Left lung (tissue), 10 donors: ENCODE data around the gene PSENEN. TPM values are rescaled to one million over a fixed set of nuclear protein-coding genes. Genes with fewer than 3 reads are reported as not detected.
"Not testable (repeated sequence)": the region's sequence is repeated elsewhere in the genome, so short reads cannot be mapped to it uniquely, and the experiment has no call there.

Experiments used
- ATAC-seq: fragments of 200-7000 bp; cut with Tn5 transposase; one replicate; pipeline ENCODE4 v1.9.1; 2020; ENCODE audit warnings: moderate library complexity
- DNase-seq, 4 donors: peaks; one replicate each; pipeline ENCODE4 v3.0.0-alpha.2; 2013 to 2020
- H3K27ac ChIP-seq, 2 donors: fragments of 200-600 bp; sonication (generic) in 1 of 2; one replicate each; pipeline versions ENCODE4 v1.5.0 to v1.8.0; 2020 to 2021
- H3K27me3 ChIP-seq, 2 donors: fragments of 200-600 bp; sonication (generic) in 1 of 2; one replicate each; pipeline versions ENCODE4 v1.5.0 to v1.8.0; 2020 to 2021
- H3K36me3 ChIP-seq, 2 donors: fragments of 200-600 bp; sonication (generic) in 1 of 2; one replicate each; pipeline versions ENCODE4 v1.5.0 to v1.8.0; 2020 to 2021
- H3K4me1 ChIP-seq, 2 donors: fragments of 200-600 bp; one replicate each; pipeline ENCODE4 v1.8.0; 2021
- H3K4me3 ChIP-seq, 2 donors: fragments of 200-600 bp; sonication (generic) in 1 of 2; one replicate each; pipeline versions ENCODE4 v1.5.0 to v1.8.0; 2020 to 2021; ENCODE audit warnings: mild to moderate bottlenecking in 1 of 2
- H3K9me3 ChIP-seq, 2 donors: fragments of 200-600 bp; sonication (generic) in 1 of 2; one replicate each; pipeline versions ENCODE4 v1.5.0 to v1.8.0; 2020 to 2021
- intact Hi-C, 2 donors: fragments of 100-400 bp; cut with DNase I; formaldehyde crosslinking; loops; one replicate each; pipeline versions ENCODE4 v1.11.2 to v1.14.2; 2022
- polyA plus RNA-seq, 6 donors: library from polyadenylated mRNA; unstranded; fragments of 120-200 nt; gene quantifications; one replicate each; pipeline ENCODE4 v1.2.1, GENCODE V29; 2013; ENCODE audit not compliant: insufficient read length in 6 of 6
- total RNA-seq, 2 donors: library from RNA; stranded (reverse); fragmentation: NEBNext Ultra II Directional; extraction: Animal tissue kit (Norgen Biotek cat#: 25700); gene quantifications; one replicate each; pipeline ENCODE4 v1.2.1, GENCODE V29; 2021
- TF ChIP-seq, protein P1 (sequence below), 2 donors: fragments of 200-600 bp; sonication (generic) in 1 of 2; IDR thresholded peaks; one replicate each; pipeline versions ENCODE4 v1.5.0 to v1.8.0; 2021; ENCODE audit warnings: antibody characterized with exemption in 2 of 2
- donor health status: DM: no; HTN: yes; CAD: no.
- donor health status: DM: no; HTN: no; CAD: no.

Gene PSENEN
- total and polyA plus RNA-seq, 8 donors, result 39.6 to 90.3 (median 50.6) TPM

DNA sequence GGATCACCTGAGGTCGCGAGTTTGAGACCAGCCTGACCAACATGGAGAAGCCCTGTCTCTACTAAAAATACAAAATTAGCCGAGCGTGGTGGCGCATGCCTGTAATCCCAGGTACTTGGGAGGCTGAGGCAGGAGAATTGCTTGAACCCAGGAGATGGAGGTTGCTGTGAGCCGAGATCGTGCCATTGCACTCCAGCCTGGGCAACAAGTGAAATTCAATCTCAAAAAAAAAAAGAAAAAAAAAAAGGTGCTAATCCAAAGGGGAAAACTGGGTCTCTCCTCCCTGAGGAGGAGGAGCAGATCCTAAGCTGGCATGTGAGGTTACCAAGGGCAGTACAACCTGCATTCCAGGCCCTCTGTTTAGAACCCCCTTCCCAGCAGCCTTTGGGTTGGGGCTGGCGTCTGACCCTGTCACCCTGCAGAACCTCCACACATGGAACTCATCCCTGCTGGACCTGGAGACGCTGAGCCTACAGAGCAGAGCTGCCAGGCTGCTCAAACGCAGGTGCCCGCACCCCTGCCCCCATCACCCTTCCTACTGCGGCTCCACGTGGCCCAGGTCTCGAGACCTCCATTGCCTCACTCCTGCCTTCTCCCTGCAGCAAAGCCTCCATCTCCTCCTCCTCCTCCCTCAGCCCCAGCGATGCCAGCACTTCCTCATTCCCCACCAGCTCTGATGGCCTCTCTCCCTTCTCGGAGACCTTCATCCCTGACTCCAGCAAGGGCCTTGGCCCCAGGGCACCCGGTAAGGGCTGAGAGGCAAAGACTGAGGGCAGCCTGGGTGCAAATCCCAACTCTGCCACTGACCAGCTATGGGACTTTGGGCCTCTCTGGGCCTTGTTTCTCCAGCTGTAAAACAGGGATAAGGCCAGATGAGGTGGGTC lies 19.2 kb downstream of the PSENEN start:
- intact Hi-C loops, result no loop called here
- ATAC-seq (no peak), DNase-seq (no peak)
- Histone ChIP-seq H3K9me3 (no peaks in the 10 kb centered on the region), H3K4me1 (peaks cover 0 to 3% of the 10 kb centered on the region in 2 donors), H3K27me3 (no peaks in the 10 kb centered on the region), H3K4me3 (no peak overlapping the region), H3K27ac (no peak overlapping the region), H3K36me3 (peaks cover 0 to 59% of the 10 kb centered on the region in 2 donors)
- TF ChIP-seq, protein P1, sequence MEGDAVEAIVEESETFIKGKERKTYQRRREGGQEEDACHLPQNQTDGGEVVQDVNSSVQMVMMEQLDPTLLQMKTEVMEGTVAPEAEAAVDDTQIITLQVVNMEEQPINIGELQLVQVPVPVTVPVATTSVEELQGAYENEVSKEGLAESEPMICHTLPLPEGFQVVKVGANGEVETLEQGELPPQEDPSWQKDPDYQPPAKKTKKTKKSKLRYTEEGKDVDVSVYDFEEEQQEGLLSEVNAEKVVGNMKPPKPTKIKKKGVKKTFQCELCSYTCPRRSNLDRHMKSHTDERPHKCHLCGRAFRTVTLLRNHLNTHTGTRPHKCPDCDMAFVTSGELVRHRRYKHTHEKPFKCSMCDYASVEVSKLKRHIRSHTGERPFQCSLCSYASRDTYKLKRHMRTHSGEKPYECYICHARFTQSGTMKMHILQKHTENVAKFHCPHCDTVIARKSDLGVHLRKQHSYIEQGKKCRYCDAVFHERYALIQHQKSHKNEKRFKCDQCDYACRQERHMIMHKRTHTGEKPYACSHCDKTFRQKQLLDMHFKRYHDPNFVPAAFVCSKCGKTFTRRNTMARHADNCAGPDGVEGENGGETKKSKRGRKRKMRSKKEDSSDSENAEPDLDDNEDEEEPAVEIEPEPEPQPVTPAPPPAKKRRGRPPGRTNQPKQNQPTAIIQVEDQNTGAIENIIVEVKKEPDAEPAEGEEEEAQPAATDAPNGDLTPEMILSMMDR (IDR thresholded peaks at IDR 0.05), result no peak

GRCh38 chr19:35766571-35767104 lies 21.2 kb downstream of the PSENEN start:
- Histone ChIP-seq H3K9me3 (no peaks in the 10 kb centered on the region), H3K36me3 (peaks cover 0 to 59% of the 10 kb centered on the region in 2 donors), H3K4me1 (no peaks in the 10 kb centered on the region), H3K27me3 (no peaks in the 10 kb centered on the region), H3K27ac (no peak overlapping the region), H3K4me3 (no peak overlapping the region)
- no peak for DNase-seq
- no peak for ATAC-seq
- intact Hi-C loops, result no loop called here
- TF ChIP-seq, protein P1 (IDR thresholded peaks at IDR 0.05), result no peak

GRCh38 chr19:35767288-35768081 lies 22.0 kb downstream of the PSENEN start:
- no peak overlapping the region for H3K27ac ChIP-seq

DNA sequence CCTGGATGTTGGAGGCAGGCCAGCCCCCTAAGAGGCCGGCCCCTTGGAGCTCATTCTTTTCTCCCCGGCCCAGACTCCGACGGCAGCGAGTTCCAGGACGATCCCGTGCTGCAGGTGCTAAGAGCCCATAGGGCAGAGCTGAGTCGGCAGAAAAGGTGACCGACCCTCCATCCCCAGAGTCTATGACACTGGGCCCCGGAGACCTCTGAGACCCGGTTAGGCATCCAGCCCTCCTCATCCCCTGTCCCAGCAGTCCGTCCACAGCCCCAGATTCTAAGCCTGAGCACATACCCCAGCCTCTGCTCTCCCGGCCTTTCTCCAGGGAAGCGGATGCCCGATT lies 22.6 kb downstream of the PSENEN start:
- Histone ChIP-seq H3K36me3 (peaks cover 0 to 46% of the 10 kb centered on the region in 2 donors), H3K27me3 (no peaks in the 10 kb centered on the region), H3K9me3 (no peaks in the 10 kb centered on the region), H3K4me3 (no peak overlapping the region), H3K27ac (no peak overlapping the region), H3K4me1 (no peaks in the 10 kb centered on the region)
- intact Hi-C loops, result no loop called here
- TF ChIP-seq, protein P1 (IDR thresholded peaks at IDR 0.05), result no peak
- no peak for DNase-seq
- ATAC-seq, result no peak

More at GRCh38 chr19:35767288-35768081, 22.0 kb downstream of the PSENEN start:
- no peak overlapping the region for H3K4me3 ChIP-seq
- DNase-seq (peak in 1 of 4 donors; percentile 47), ATAC-seq (no peak)
- H3K27me3 ChIP-seq, result no peaks in the 10 kb centered on the region
- peaks cover 0 to 51% of the 10 kb centered on the region in 2 donors for H3K36me3 ChIP-seq
- no peaks in the 10 kb centered on the region for H3K4me1 ChIP-seq
- TF ChIP-seq, protein P1 (IDR thresholded peaks at IDR 0.05), result no peak
- no peaks in the 10 kb centered on the region for H3K9me3 ChIP-seq
- intact Hi-C loops, result no loop called here

- intact Hi-C loops, H3K27ac ChIP-seq, ATAC-seq: not testable (repeated sequence)
Measured at GRCh38 chr19:35772362-35772761, 26.9 kb downstream of the PSENEN start.

More at GRCh38 chr19:35772362-35772761, 26.9 kb downstream of the PSENEN start:
- H3K9me3 ChIP-seq, H3K27me3 ChIP-seq, DNase-seq, H3K4me3 ChIP-seq: not testable (repeated sequence)
- peaks cover 0 to 11% of the 10 kb centered on the region in 2 donors for H3K36me3 ChIP-seq
- H3K4me1 ChIP-seq, result peaks cover 0 to 17% of the 10 kb centered on the region in 2 donors
